GM12892 (cell line): ENCODE measurements around the gene ZDHHC5.

ENCODE experiments used
- POLR2A ChIP-seq: IDR thresholded peaks from 2 replicates; pipeline ENCODE4 v1.6.1; 2011; ENCODE audit warnings: low read depth, low read length, control low read depth
- POLR2AphosphoS5 ChIP-seq: IDR thresholded peaks from 2 replicates; pipeline ENCODE4 v1.6.1; 2011; ENCODE audit warnings: low read depth, low read length, control low read depth

DNA sequence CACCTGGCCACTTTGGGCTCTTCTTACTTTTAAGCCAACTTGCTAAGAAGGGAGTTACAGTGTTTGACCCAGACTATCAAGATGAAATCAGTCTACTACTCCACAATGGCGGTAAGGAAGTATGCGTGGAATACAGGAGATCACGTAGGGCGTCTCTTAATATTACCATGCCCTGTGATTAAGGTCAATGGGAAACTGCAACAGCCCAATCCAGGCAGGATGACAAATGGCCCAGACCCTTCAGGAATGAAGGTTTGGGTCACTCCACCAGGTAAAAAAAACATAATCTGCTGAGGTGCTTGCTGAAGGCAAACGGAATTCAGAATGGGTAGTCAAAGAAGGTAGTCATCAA is 17.2 kb upstream of the ZDHHC5 start:
- TF ChIP-seq POLR2A: no peak
- TF ChIP-seq POLR2AphosphoS5: no peak
